CD4-positive, alpha-beta T cell treated with Interferon gamma for 1 hour (primary cell): ENCODE measurements around the gene POLR2C.
A peak's percentile ranks its signal among the peaks of the same experiment; 100 is the strongest.

Experiments
- DNase-seq: peaks from one replicate; pipeline ENCODE4 v3.0.0-alpha.2; 2020

POLR2C gene

DNA sequence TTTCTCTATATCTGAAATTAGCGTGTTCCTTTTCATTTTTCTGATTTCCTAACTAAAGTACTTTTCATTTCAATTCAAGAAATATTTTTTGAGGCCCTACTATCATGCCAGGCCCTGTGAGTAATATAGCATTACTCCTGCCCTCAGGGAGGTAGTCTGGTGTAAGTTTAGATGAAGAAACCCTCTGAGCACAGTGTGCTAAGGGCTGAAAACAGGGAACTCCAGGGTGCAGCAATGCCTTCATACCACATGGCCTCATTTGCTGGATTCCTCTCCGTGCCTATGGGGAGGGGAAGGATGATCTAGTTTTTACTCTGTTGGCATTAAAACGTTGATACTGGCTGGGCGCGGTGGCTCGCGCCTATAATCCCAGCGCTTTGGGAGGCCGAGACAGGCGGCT is 10.5 kb upstream of the POLR2C start:
- no peak for DNase-seq

GRCh38 chr16:57462978-57463362 is 491 bp downstream of the POLR2C start:
- no peak for DNase-seq

DNA sequence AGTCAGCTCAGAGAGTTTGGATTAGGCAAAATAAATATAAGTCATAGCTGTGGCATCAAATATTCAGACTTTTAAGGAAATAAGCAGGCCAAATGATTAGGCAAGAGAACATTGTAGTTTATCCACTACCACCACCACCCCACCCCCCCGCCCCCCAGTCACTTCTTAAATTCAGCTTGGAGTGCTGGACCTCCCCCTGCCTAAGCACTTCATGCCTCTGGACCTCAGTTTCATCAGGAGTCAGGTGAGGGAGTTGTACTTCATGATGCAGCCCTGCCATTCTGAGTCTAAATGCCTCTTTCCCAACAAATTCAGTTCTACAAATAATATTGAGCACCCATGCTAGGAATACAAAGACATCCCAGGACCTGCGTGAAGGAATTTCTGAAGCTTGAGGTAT is 2.0 kb downstream of the POLR2C start:
- no peak for DNase-seq

- DNase-seq: no peak
Measured at GRCh38 chr16:57468346-57468745, 5.9 kb downstream of the POLR2C start.

- DNase-seq: no peak
Measured at GRCh38 chr16:57469046-57469445, 6.6 kb downstream of the POLR2C start.

DNA sequence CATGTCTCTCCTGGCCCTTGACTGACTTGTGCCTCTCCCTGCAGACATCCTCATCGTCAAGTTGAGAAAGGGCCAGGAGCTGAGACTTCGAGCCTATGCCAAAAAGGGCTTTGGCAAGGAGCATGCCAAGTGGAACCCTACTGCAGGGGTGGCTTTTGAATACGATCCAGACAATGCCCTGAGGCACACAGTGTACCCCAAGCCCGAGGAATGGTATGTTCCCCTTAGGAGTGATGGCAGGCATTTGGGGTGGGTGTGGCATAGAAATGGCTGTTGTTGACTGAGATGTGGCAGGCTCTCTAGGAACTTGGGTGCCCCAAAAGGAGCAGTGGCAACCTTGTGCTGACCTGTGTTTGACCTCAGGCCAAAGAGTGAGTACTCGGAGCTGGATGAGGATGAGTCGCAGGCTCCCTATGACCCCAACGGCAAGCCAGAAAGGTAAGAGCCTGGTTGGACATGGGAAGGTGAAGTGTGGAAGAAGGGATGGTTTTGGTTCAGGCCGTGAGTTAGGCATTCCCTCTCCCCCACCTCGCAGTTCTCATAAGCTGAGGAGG is 7.5 kb downstream of the POLR2C start:
- no peak for DNase-seq

GRCh38 chr16:57470711-57471110 is 8.2 kb downstream of the POLR2C start:
- no peak for DNase-seq

DNA sequence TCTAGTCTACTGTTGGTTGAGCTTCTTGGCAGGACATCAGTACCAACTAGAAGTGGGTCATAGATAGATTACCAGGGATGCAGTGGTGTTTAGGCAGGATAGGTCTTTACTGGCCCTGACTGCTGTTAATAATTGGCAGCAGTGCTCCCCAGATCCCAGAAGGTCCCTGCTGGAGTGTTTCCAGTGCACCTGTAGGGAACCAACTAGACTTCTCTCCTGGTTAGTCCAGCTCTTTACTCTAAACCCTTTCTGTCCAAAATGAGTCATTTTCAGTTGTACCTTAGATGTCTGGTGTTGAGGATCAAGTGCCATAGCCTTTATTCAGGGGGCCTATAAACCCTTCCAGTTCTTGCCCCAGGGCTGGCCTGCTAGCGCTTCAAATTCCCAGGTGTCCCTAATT is 8.7 kb downstream of the POLR2C start:
- no peak for DNase-seq

- DNase-seq: no peak
Measured at GRCh38 chr16:57471852-57472664, 9.6 kb downstream of the POLR2C start.

DNA sequence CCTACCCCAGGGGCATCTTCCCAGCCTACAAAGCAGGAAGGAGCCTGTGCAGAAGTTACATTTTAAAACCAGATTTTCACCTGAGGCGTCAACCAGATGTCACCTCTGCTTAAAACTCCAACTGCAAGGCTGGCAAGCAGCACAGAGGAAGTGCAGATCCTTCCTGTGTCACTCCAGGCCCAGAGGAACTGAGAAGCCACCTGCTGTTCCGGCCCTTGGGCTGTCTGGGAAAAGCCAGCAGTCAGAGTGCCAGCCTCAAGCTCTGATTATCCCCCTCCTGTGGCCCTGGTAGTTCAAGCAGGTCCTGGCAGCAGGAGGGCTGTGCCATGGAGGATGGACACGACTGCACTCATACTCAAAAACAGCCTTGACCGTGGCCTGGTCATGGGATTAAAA is 10.2 kb downstream of the POLR2C start:
- no peak for DNase-seq

- no peak for DNase-seq
Measured at GRCh38 chr16:57473176-57473840, 10.8 kb downstream of the POLR2C start.

DNA sequence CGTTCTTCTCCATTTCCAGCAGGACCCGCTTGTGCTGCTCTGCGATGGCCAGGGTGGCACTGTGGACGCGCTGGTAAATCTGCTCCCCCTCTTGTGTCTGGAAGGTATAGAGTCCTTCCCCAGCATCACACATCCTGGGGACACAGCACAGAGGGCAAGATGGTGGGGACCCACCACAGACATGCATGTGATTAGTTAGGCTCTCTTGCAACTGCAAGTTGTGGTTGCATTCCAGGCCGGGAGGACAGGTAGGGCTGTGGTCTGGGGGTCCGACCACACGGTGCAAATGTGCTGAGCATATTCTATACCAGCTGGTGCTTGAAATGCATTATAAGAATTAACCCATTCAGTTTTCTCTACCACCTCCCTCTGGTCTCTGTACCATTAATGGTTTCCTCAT is 11.4 kb downstream of the POLR2C start:
- no peak for DNase-seq

- DNase-seq: no peak
Measured at GRCh38 chr16:57474671-57475661, 12.5 kb downstream of the POLR2C start.

DNA sequence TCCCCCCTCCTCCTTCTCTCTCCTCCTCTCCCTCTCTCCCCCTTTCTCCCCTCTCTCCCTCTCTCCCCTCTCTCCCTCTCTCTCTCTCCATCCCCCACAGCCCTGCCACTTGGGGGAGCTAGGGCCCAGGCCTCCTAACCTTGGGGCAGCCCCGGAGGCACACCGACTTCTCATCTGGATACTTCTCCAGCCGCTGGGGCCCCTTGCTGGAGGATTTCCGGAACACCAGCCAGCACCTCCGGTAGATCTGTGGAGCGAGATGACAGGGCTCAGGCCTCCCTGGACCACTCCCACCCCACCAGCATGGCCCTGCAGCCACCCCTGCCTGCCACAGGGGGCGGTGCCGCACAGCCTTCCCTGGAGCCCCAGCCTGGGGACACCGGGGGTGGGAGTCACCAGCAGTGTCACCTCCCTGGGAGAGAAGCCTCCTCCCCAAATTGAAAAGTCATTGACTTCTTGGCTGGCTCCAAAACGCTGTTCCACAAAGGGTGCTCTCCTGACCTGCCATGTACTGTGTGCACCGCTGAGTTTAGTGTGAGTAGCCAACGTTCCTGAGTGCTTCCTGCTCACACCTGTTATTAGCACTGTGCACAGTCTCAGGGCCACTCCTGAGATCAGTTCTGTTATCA is 13.3 kb downstream of the POLR2C start:
- DNase-seq: peak; percentile 64

DNA sequence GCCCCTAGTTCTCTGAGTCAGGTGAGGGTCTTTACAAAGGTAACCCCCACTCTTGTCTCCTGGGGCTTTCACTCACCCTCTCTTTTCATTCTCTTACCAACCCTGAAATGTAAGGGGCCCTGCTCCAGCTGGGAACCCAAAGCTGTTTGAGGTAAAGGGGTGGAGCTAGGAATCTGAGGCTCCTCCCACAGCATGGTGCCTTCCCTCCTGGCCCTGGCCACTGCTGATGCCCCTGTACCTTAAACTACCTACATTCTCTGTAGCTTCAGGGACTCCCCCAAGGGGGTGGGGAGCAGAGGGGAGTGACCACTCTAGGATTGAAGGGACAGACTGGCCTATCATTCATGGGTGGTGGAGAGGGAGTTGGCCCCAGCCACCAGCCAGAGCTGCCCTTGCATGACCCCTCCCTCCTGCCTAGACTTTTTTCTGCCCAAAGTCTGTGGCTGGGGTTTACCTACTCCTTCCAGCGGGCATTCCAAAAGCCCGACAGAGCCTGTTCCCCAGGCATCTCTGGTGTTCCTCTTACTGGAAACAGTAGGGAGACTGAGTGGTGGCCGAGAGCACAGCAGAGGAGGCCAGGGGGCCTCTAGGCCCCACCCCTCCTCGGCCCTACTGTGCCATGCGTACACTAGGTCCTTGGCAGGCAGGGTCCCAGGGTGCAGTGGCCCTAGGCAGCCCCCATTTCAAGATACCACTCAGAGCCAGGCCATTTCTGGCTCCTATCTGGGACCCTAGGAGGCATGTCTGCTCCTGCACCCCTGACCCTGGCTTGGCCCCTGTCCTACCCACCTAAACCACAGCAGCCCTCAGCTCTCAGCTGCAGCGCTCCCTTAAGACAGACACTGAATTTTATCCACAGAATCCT is 14.3 kb downstream of the POLR2C start:
- DNase-seq: no peak

DNA sequence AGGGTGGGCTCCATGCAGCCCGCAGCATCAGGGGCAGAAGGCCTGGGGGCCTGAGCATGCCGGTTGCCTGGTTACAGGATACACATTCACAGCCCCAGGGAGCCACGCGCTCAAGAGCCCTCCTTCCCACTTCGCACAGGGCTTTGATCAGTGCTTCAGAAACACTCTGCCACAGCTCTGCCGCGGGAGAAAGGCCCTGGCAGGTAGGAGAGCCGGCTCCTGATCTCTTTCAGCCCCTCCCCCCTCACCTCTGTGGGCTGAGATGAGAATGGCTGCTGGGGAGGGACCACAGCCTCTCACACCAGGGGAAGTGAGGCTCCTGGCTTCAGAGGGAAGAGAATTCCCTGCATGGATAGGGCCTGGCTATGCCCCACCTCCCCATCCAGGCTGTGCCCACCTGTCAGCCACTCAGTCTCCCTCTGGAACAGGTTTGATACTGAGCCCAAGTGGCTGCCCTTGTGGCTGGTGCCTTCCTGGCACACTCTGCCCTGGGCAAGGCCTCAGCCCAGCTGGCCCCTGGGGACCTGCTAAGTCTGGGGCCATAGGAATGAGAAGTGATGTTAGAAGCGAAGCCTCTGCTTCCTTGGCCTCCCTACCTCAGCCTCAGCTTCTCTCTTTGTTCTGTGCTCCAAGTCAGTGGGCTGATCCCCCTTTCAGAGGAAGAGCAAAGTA is 15.2 kb downstream of the POLR2C start:
- no peak for DNase-seq

GRCh38 chr16:57478396-57479204 is 16.1 kb downstream of the POLR2C start:
- no peak for DNase-seq

- no peak for DNase-seq
Measured at GRCh38 chr16:57479205-57479975, 16.9 kb downstream of the POLR2C start.
